Transverse colon (tissue), 4 donors: ENCODE measurements around the gene GPC1. TPM values are rescaled to one million over a fixed set of nuclear protein-coding genes. Genes with fewer than 3 reads are reported as not detected.

ENCODE experiments used
- DNase-seq: peaks from one replicate; pipeline ENCODE4 v3.0.0-alpha.2; 2019
- H3K27ac ChIP-seq, 4 donors: fragments of 200-600 bp; sonication (generic); 2 replicates each; pipeline ENCODE4 v1.5.1; 2016 to 2018; ENCODE audit warnings: inconsistent platforms in 4 of 4
- H3K27me3 ChIP-seq: fragments of 200-600 bp; sonication (generic); 2 replicates; pipeline ENCODE4 v1.5.1; 2017; ENCODE audit warnings: inconsistent platforms
- H3K36me3 ChIP-seq, 4 donors: fragments of 200-600 bp; sonication (generic); 2 replicates each; pipeline ENCODE4 v1.5.1; 2017 to 2019; ENCODE audit warnings: inconsistent platforms in 4 of 4
- H3K4me1 ChIP-seq, 4 donors: fragments of 200-600 bp; sonication (generic); 2 replicates each; pipeline ENCODE4 v1.5.1; 2017 to 2020; ENCODE audit warnings: inconsistent platforms in 4 of 4
- H3K4me3 ChIP-seq, 4 donors: fragments of 200-600 bp; sonication (generic); 1 replicate in 1 of 4; 2 replicates in 3 of 4; pipeline versions ENCODE4 v1.5.1 to v1.6.1; 2017 to 2019; ENCODE audit warnings: inconsistent platforms in 4 of 4
- H3K9me3 ChIP-seq, 2 donors: fragments of 200-600 bp; sonication (generic); 2 replicates each; pipeline ENCODE4 v1.5.1; 2017 to 2019; ENCODE audit warnings: inconsistent platforms in 2 of 2
- EP300 ChIP-seq: sonication (generic); formaldehyde crosslinking; IDR thresholded peaks from one replicate; pipeline ENCODE4 v1.6.1; 2017; ENCODE audit warnings: antibody characterized with exemption, low read depth
- POLR2A ChIP-seq: fragments of 450-650 bp; IDR thresholded peaks from one replicate; pipeline ENCODE4 v1.6.1; 2016; ENCODE audit warnings: antibody characterized with exemption, mild to moderate bottlenecking, moderate library complexity
- POLR2AphosphoS5 ChIP-seq, 3 donors: sonication (generic); formaldehyde crosslinking; IDR thresholded peaks; one replicate each; pipeline ENCODE4 v1.6.1; 2016; ENCODE audit warnings: antibody characterized with exemption in 3 of 3
- WGBS, 2 donors: methylation state at CpG; one replicate each; pipeline ENCODE4 v1.1.5; 2018; ENCODE audit warnings: low coverage in 1 of 2; 5-methylcytosine and 5-hydroxymethylcytosine counted together
- in situ Hi-C, 4 donors: fragments of 200-750 bp; cut with MboI; loops; one replicate each; pipeline versions ENCODE4 v1.15.0 to v1.15.1; 2017; ENCODE audit warnings: low sequenced_read_pairs in 3 of 4, low pct_ligation_motif_present in 1 of 4, low pct_unique_long_range_greater_than_20kb in 1 of 4
- intact Hi-C: fragments of 100-400 bp; cut with DNase I; formaldehyde crosslinking; loops from one replicate; pipeline ENCODE4 v1.15.1; 2023; ENCODE audit warnings: low total_unique reads
- total RNA-seq, 4 donors: library from RNA; depleted of rRNA; stranded (reverse); fragments of >200 nt; gene quantifications; one replicate each; pipeline ENCODE4 v1.1.0, GENCODE V29; 2016
- TF ChIP-seq, protein P1 (sequence below), 5 experiments: fragments of 200-600 bp in 3 of 5; fragments of 450-650 bp in 2 of 5; sonication (generic) in 3 of 5; IDR thresholded peaks; 1 replicate in 2 of 5; 2 replicates in 3 of 5; pipeline ENCODE4 v1.5.1; 2016 to 2017; ENCODE audit warnings: antibody characterized with exemption in 5 of 5, inconsistent platforms in 3 of 5, mild to moderate bottlenecking in 2 of 5, moderate library complexity in 1 of 5

GPC1 gene
- total RNA-seq, 4 donors from 2014 or later = 10.4 to 31.8 (median 18.0) TPM

DNA sequence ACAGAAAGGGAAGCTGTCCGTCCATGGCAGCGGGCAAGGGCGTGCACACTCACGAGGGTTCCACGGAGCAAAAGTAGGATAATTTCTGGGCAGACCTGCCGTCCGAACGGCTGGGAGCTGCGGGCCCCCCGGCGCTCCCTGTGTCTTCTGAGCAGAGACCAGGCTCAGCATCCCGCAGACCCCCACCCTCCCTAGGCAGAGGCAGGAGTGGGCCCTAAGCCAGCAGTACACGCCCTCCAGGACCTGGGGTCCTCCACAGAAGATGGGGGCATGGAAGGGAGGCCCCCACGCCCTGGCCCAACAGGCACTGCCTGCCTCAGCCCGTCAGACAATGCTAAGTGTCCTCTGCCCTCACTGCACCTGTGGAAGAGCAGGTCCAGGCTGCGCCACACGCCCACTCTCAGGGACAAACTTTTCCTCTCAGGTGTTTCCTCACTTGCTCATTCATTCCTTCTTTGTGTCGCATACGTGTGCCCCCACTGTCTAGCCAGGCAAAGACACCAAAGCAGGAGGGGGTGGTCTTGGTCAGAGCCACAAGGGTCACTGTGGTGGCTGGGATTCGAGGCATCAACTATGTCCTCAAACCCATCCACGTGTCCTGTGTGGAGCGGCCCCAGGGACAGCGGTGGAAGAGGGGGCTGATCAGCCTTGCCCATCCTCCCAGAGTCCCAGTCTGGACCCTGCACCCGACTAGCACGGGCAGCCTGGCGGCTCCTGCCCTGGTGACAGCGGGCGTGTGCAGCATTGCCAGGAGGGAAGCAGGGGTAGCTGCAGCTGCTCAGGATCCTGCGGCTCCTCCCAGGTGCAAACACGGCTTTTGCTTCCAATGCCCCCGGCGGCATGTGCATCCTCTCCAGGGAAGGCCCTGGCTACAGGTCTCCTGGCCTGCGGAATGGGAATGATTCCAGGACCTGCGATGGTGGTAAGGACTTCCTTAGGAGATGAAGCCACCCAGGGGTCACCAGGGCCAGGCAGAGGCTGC, 2.4 kb upstream of the GPC1 start:
- intact Hi-C loops = no loop called here
- peak overlapping the region; percentile 84 to 94 (median 92) for H3K27ac ChIP-seq

DNA sequence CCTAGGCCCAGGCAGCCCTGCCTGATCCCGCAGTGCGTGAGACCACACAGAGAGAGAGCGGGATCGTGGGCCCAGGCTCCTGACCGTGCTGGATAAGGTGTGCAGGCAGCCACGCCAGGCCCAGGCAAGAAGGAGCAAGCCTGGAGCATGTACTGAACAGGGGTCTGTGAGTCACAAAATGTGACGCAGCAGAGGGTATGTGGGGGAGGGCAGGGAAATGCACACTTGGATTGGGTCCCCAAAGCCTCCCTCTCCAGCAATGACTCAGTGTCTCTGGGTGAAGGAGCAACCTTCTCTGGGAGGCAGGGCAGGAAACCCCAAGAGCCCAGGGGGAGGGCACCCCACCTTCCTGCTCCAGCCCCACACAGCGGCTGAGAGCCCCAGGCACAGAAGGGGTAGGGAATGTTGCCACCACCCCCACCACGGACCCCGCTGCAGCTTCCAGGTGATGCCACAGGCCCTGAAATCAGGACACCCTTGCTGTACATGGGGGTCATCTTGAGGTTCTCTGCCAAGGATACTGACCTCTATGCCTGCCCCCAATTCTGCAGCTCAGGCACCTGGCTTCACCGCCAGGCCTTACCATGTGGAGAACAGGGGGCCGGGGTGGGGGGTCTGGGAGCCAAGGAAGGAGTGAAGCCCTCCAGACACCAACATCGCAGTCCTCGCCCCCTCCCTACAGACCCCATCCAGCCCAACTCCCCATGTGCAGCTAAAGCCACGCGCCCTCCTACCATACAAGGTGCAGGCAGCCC, 1.3 kb upstream of the GPC1 start:
- Histone ChIP-seq H3K36me3 (no peaks in the 10 kb centered on the region), H3K27me3 (peaks cover 22% of the 10 kb centered on the region), H3K9me3 (no peaks in the 10 kb centered on the region), H3K4me1 (peaks cover 14 to 36% (median 22%) of the 10 kb centered on the region in 4 donors), H3K27ac (peak overlapping the region; percentile 84 to 94 (median 92)), H3K4me3 (peak overlapping the region in 3 of 4 donors; percentile 73 to 86 (median 78))
- in situ Hi-C loops = loop anchor here (10.0 to 25.0 kb wide), 3 partner anchors 197 to 209 kb away; no protein-coding TSS in a partner anchor
- TF ChIP-seq POLR2AphosphoS5 (IDR thresholded peaks at IDR 0.05) (peak in 1 of 3 donors; percentile 33), POLR2A (no peak)
- peak; percentile 39 for DNase-seq
- intact Hi-C loops = no loop called here
- 78% methylated on average over 15 of the region's 16 CpGs; no CpG with 5 or more reads in 1 of the 2 donors for WGBS, 2 donors

More for the DNA sequence above, 2.4 kb upstream of the GPC1 start:
- H3K4me3 ChIP-seq = no peak overlapping the region
- no peak for TF ChIP-seq POLR2A
- TF ChIP-seq, protein P1, sequence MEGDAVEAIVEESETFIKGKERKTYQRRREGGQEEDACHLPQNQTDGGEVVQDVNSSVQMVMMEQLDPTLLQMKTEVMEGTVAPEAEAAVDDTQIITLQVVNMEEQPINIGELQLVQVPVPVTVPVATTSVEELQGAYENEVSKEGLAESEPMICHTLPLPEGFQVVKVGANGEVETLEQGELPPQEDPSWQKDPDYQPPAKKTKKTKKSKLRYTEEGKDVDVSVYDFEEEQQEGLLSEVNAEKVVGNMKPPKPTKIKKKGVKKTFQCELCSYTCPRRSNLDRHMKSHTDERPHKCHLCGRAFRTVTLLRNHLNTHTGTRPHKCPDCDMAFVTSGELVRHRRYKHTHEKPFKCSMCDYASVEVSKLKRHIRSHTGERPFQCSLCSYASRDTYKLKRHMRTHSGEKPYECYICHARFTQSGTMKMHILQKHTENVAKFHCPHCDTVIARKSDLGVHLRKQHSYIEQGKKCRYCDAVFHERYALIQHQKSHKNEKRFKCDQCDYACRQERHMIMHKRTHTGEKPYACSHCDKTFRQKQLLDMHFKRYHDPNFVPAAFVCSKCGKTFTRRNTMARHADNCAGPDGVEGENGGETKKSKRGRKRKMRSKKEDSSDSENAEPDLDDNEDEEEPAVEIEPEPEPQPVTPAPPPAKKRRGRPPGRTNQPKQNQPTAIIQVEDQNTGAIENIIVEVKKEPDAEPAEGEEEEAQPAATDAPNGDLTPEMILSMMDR (IDR thresholded peaks at IDR 0.05) = no peak
- H3K4me1 ChIP-seq = peaks cover 14 to 31% (median 22%) of the 10 kb centered on the region in 4 donors
- H3K9me3 ChIP-seq = no peaks in the 10 kb centered on the region
- peaks cover 22% of the 10 kb centered on the region for H3K27me3 ChIP-seq
- in situ Hi-C loops = loop anchor here (10.0 to 25.0 kb wide), 3 partner anchors 196 to 208 kb away; no protein-coding TSS in a partner anchor
- 64% methylated on average over 29 of the region's 34 CpGs; no CpG with 5 or more reads in 1 of the 2 donors for WGBS, 2 donors
- H3K36me3 ChIP-seq = no peaks in the 10 kb centered on the region
- DNase-seq = peak; percentile 8

DNA sequence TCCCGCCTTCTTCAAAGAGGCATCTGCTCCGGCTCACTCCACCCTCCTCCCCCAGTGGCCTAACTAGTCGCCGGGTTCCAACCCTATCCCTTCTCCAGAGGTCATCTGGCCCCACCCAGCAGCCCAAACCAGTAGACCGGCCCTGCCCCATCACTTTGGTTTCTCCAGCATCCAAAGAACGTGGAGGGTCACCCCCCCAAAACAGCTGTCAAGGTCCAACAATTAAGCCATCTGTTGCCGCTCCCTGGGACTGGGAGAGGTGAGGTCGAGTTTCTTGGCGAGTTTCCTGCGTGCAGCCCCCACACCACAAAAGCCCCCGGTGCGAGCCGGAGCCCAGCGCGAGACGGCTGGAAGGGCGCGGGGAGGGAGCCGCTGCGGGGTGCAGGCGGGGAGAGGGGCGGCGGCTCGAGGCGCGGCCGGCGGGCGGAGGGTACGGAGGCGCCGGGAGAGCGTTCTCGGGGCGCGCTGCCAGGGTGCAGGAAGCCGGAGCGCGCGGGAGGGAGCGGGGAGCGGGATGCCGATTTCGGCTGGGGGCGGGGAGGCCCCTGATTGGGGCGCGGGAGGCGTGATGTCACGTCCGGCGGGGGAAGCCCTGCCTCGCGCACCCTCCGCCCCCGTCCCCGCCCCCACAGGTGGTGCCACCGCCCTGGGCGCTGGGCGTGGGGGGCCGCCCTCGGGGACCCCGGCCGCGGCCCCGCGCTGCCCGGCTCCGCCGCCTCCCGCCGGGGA, 571 bp upstream of the GPC1 start:
- 2 to 12% methylated on average over 3 to 36 of the region's 71 CpGs for WGBS, 2 donors
- peak; percentile 91 for DNase-seq
- H3K4me3 ChIP-seq = peak overlapping the region; percentile 32 to 86 (median 76)
- TF ChIP-seq POLR2AphosphoS5 (IDR thresholded peaks at IDR 0.05) (peak in 2 of 3 donors; percentile 42 to 64), POLR2A (no peak), EP300 (no peak)
- TF ChIP-seq, protein P1 (IDR thresholded peaks at IDR 0.05) = no peak
- H3K27ac ChIP-seq = peak overlapping the region; percentile 84 to 94 (median 92)
- intact Hi-C loops (no loop called here), in situ Hi-C loops (loop anchor here (10.0 to 25.0 kb wide), 3 partner anchors 198 to 210 kb away; no protein-coding TSS in a partner anchor)
- peaks cover 14 to 36% (median 22%) of the 10 kb centered on the region in 4 donors for H3K4me1 ChIP-seq
- H3K9me3 ChIP-seq = no peaks in the 10 kb centered on the region
- no peaks in the 10 kb centered on the region for H3K36me3 ChIP-seq
- H3K27me3 ChIP-seq = peaks cover 22% of the 10 kb centered on the region

DNA sequence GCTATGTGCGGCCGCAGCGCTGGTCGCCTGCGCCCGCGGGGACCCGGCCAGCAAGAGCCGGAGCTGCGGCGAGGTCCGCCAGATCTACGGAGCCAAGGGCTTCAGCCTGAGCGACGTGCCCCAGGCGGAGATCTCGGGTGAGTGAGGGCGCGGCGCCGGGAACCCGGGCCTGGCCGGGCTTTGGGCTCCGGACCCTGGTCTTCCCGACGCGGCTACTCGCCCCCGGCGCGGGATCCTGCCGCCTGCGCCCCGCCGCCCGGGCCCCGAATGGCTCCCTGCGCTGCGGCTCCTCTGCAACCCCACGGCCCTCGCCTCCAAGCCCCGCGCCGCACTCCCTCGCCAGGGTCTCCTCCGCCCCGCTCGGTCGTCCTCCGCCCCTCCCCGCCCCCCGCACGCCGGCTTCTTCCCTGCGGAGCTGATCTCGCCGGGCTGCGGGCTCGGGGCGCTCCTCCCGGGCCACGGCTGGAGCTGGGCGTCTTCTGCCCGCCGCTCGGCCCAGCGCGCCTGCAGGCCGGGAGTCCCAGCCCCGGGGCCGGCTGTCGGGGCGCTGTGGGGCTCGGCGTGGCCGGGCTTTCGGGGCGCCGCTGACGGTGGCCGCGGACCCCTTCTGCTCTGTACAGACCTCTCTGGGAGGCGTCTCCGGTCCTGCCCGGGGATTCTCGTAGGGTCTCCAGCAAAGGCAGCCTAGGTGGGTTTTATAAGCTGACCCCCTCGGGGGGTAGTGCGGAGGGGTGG, 652 bp downstream of the GPC1 start:
- in situ Hi-C loops (loop anchor here (10.0 to 25.0 kb wide), 3 partner anchors 199 to 211 kb away; no protein-coding TSS in a partner anchor), intact Hi-C loops (loop anchor here (2.0 kb wide), 1 partner anchor 203 kb away; no protein-coding TSS in a partner anchor)
- Histone ChIP-seq H3K4me3 (peak overlapping the region; percentile 73 to 86 (median 80)), H3K27ac (peak overlapping the region; percentile 84 to 94 (median 92)), H3K9me3 (no peaks in the 10 kb centered on the region), H3K36me3 (no peaks in the 10 kb centered on the region), H3K4me1 (peaks cover 14 to 36% (median 22%) of the 10 kb centered on the region in 4 donors), H3K27me3 (peaks cover 22% of the 10 kb centered on the region)
- TF ChIP-seq POLR2A (no peak), POLR2AphosphoS5 (IDR thresholded peaks at IDR 0.05) (no peak)
- TF ChIP-seq, protein P1 (IDR thresholded peaks at IDR 0.05) = no peak
- 2% methylated on average over 44 of the region's 88 CpGs; no CpG with 5 or more reads in 1 of the 2 donors for WGBS, 2 donors
- no peak for DNase-seq
